HG03095 (cell line): ENCODE measurements around the gene HPF1.
"Not testable (repeated sequence)": the region's sequence is repeated elsewhere in the genome, so short reads cannot be mapped to it uniquely, and the experiment has no call there.

ENCODE experiments used
- ATAC-seq: cut with Tn5 transposase; IDR thresholded peaks from one replicate; pipeline ENCODE4 v1.9.1; 2021; ENCODE audit warnings: moderate library complexity; ENCODE audit not compliant: unreplicated experiment

HPF1 gene

DNA sequence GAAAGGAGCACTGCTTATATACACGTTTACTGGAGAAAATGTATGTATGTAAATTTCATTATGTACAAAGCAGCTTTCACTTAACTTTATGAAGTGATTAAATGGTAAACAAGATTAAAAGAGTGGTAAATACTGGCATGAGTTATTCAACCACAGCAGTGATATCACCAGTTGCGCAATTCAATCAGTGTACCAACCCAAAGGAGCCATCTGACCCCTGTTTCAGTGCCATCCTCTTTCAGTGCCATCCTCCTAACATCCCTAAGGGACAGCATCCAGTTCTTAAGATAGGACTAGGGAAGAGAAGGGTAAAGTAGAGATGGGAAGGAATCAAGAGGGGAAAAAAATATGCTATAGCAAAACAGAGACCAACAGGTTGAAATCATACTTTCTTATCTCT is 16.2 kb downstream of the HPF1 start:
- no peak for ATAC-seq

DNA sequence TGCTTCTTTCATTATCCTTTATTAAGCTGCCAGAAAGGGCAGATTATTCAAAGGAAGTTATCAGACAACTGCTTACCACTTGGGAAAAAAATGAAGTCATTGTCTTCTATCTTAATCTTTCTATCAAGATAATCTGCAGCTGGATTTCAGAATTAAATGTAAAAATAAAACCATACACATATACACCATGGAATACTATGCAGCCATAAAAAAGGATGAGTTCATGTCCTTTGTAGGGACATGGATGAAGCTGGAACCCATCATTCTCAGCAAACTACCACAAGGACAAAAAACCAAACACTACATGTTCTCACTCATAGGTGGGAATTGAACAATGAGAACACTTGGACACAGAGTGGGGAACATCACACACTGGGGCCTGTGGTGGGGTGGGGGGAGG is 19.1 kb downstream of the HPF1 start:
- not testable (repeated sequence) for ATAC-seq

DNA sequence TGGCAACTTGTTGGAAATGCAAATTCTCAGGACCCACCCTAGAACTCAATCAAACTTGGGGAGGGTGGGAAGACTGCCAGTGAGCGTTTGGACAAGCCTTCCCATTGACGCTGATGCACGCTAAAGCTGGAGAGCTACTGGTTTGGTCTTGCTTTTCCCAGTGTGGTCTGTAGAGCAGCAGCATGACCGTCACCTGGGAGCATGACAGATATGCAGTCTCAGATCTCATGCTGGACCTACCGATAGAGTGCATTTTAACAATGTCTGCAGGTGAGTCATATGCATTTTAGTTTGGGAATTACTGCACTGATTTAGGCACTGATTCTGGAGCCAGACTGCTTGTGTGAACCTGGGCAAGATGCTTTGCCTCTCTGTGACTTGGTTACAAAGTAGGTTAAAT is 27.2 kb downstream of the HPF1 start:
- ATAC-seq = no peak

DNA sequence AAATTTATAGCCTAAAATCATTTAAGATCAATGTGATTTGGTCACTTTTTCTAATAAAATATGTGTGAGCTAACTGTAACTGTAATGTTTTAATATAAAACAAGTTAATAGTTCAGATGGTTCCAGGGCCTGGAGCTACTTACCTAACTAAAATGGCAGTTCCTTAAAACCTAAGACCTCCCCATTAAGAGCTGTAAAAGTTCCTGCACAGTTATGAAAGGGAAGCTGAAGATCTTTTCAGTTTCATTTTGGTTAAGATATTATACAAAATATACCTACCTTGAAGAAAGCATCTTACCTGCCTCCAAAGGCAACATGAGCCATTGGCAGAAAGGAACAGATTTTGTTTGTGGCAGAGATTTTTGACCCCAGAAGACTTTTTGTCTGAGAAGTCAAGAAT is 30.1 kb downstream of the HPF1 start:
- ATAC-seq = no peak

DNA sequence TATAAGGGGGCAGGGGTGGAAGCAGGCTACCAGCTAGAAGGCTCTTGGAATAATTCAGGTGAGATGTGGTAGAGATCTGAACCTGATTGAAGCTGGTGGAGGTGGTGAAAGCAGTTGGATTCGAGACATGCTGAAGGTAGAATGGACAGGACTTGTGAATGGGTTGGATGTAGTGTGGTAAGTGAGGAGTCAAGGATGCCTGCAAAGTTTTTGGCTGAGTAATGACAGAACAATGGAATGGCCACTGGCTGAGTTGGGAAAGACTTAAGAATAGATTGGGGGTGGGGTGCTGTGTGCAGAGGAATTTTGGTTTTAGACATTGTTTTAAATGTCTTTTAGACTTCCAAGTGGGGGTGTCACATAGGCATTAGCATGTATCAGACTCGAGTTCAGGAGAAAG is 33.5 kb downstream of the HPF1 start:
- no peak for ATAC-seq

DNA sequence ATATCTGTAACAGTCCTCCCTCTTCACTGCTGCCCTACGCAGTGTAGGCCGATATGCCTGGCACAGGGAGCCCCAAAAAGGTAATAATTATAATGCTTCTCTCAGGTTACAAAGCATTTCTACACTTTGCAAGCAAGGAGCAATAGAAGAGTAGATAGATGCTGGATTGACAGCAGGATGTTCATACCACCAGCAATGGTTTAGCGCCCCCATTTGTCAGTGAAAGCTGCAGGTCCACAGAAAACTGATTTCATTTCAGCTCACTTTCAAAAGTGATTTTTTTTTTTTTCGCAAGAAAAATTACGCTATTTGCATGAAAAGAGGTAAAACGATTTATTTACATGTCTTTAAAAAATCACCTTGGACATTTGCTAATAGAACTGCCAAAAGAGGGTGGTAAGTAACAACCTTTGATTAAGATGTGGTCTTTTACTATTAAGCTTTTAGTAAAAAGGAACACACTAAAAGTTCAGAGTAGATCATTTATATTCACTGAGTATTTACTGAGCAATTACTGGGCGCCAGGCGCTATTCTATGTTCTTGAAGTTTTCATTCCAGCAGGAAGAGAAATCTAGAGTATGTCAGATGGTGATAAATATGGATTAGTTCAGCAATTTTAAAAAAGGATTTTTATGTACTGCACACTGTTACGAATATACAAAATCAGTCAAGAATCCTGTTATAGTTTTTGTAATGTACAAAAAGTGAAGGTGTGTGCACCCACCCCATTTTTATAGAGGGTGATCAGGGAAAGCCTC is 34.4 kb downstream of the HPF1 start:
- ATAC-seq = no peak

DNA sequence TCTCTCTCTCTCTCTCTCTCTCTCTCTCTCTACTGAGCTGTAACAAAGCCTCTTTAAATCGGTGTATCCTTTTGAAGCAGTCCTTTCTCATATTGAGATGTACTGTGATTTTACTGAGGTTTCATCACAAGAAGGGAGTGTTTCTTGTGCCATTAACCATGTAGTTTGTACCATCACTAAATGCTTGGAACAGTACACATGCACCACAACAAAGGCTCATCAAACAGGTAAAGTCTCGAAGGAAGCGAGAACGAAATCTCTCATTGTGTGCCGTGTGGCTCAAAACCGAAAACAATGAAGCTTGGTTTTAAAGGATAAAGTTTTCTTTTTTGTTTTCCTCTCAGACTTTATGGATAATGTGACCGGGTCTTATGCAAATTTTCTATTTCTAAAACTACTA is 37.2 kb downstream of the HPF1 start:
- ATAC-seq = no peak

DNA sequence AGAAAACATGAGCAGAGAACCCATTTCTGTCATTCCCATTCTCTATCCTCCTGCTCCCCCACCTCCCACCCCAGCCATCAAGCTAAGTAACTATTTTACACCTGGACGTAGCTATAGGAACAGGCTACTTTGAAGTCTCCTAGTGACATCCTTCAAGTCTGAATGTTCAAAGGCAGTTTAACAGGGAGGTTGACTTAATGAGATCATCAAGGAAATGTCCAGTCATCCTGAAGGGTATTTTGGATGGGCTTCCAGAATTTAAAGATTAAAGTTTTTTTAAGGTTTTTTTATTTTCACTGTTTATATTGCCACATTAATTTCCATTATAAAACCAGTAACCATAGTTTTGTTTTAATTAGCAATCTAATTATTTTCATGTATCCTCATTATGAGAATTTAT is 41.1 kb downstream of the HPF1 start:
- no peak for ATAC-seq

DNA sequence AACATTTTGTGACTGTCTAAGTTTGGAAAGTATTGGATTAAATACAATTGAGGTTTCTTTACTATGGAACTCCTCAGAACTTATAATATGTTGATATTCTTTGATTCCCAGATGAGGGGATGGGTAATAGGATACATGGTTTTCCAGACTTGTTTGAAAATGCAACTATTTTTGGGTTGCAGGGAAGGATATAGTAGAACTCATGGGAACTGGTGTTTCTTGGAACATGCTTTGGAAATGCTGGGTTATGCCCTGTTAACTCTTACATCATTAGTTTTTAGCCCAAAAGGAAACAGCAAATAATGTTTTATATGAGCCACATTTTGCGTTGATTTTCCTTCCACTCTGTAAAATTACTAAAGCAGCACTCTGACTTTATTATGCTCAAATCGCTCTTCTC is 41.9 kb downstream of the HPF1 start:
- ATAC-seq = no peak

DNA sequence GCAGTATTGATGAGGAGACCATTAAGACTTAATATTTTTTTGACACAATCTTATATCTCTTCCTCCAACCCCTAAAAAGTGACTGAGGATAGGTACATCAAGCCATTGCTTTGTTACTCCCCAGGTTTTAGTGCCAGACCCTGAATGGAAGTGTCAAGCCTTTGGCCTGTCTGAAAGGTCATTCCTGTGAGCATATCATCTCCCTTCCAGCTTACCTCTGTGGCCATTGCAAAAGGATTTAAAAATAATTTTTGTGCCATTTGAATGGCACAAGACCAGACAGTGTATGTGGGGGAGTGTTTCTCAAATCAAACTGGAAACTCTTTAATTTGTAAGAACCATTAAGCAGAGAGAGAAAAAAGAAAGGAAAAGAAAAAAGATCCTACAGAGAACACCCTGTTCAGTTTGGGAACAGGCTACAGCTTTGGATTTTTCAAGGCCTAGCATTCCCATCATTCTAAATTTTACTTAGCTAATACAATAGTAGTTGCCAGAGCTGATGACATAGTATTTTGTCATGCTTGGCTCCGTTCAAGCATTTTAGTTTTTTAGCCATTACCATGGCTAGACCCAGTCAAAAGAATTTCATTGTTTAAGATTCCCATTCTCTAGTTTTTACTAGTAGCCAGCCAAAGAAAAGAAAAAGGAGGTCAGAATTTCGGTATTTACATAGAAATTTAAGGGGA is 49.6 kb downstream of the HPF1 start:
- ATAC-seq = no peak

DNA sequence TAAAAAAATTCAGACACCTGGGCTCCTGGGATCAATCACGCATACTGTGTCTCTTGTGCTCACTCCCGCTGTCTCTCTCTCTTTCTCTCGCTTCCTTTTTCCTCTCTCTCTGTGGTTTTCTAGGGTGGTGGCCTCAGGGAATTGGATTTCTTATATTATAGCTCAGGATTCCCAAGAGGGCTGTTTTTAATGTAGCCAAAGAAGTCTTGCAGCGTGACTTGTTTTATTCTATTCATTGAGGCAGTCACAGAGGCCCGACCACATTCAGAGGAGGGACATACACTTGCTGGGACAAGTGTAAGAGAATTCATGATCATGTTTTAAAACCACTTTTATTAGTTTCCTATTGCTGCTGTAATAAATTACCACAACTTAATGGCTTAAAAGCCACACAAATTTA is 59.4 kb downstream of the HPF1 start:
- no peak for ATAC-seq

DNA sequence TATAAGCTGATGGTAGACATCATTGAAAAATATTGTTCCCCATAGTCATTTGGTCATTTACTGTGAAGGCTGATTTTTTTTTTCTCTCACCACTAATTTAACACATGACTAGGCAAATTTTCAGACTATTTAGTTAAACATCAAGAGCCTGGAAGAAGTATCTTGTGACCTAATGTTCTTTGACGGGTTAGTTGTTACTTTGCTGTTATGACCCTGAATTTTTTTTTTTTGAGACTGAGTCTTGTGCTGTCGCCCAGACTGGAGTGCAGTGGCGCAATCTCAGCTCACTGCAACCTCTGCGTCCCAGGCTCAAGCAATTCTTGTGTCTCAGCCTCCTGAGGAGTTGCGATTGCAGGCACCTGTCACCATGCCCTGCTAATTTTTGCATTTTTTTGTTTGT is 67.0 kb downstream of the HPF1 start:
- no peak for ATAC-seq

DNA sequence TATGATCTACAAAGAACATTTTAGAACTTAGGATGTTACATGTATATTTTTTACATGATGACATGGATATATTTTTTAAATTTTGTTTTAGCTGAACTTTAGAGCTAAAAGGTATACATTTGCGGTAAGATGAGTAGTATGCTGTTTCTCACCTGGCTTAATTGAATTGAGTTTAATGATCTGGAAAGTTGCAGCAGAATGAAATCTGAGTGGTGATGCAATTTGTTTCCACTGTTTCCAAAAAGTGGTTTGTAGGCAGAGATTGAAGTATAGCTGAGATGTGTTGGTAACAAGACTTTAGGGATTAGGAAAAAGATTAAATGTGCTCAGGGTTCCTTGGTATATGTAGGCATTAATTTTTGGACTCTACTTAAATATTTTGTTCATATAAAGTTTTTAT is 68.1 kb downstream of the HPF1 start:
- no peak for ATAC-seq

DNA sequence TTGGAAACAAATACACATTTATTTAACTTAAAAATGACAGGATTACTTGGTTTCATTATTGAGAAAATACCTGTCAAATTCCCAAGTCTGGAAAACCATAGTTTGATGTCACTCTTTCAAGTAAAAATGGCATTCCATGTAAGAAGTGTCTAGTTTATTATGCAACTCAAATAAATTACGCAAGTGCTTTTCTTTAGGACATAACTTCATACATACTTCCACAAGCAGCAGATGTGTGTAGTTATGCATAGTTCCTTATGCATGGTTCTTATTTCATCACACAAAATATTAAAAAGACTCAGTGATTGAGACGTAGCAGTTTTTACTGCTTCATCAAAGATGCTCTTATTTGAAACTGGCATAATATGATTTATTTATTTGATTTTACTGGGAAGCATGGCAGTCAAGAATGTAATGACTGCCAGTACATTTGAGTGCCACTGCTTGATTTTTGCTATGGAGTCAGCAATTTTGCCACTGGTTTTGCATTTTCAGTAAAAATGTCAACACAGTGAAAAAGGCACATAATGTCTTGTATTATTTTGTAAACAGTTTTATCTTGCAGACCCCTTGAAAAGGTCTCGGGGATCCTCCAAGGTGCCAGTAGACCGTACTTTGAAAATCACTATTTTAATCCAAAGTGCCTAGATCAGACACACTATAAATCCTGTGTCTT is 75.2 kb downstream of the HPF1 start:
- no peak for ATAC-seq
